HCT116 (cell line): ENCODE data around the gene NEDD4. TPM values are rescaled to one million over a fixed set of nuclear protein-coding genes. Genes with fewer than 3 reads are reported as not detected.

Experiments
- ATAC-seq: fragments of 200-7000 bp; cut with Tn5 transposase; 2 replicates; pipeline ENCODE4 v1.9.1; 2020; ENCODE audit warnings: mild to moderate bottlenecking, moderate library complexity
- BruUV-seq: library from RNA; stranded (reverse); fragments of 400-500 nt; replicated peaks from 2 replicates; lab custom pipeline; 2021; lab: Mats Ljungman, UMichigan
- CTCF ChIA-PET: fragments of 300-600 bp; sonication (Branson Sonifier 250); formaldehyde crosslinking; loops from one replicate; lab custom pipeline; 2021; ENCODE audit warnings: antibody characterized with exemption; lab: Charles Lee
- POLR2A ChIA-PET: fragments of 300-600, 350-600 bp; sonication (Branson Sonifier 250); formaldehyde crosslinking; loops from one replicate; lab custom pipeline; 2021; ENCODE audit warnings: antibody characterized with exemption; lab: Charles Lee
- RAD21 ChIA-PET, 2 experiments: fragments of 300-600 bp; sonication (Branson Sonifier 250); formaldehyde crosslinking; loops; one replicate each; lab custom pipeline; 2023; ENCODE audit warnings: low total read pairs in 2 of 2; ENCODE audit not compliant: uncharacterized antibody in 2 of 2, unreplicated experiment in 2 of 2, low non-redundant PET in 1 of 2; lab: Charles Lee
- DNase-seq: peaks from one replicate; pipeline ENCODE4 v3.0.0-alpha.2; 2010; ENCODE audit warnings: low read depth, low spot score
- H2AFZ ChIP-seq: fragments of 200-600 bp; shearing (Covaris generic), sonication (generic); 2 replicates; pipeline ENCODE4 v1.6.1; 2017; ENCODE audit warnings: low read depth, mixed run types, mixed read lengths, antibody characterized with exemption, low read length; ENCODE audit not compliant: poor library complexity, severe bottlenecking
- H3K27ac ChIP-seq: 2 replicates; pipeline ENCODE4 v1.5.1; 2012; ENCODE audit warnings: low read depth, low read length
- H3K27me3 ChIP-seq: fragments of 200-600 bp; sonication (generic); 2 replicates; pipeline ENCODE4 v1.6.1; 2016; ENCODE audit warnings: mixed run types, low read length, mixed read lengths; ENCODE audit not compliant: insufficient read depth
- H3K36me3 ChIP-seq, 2 experiments: fragments of 200-500 bp in 1 of 2; fragments of 200-600 bp in 1 of 2; sonication (Bioruptor generic) in 1 of 2; sonication (generic) in 1 of 2; 2 replicates each; pipeline versions ENCODE4 v1.5.1 to v1.6.1; 2014 to 2016; ENCODE audit warnings: low read length in 2 of 2, inconsistent platforms in 1 of 2, mixed read lengths in 1 of 2, mixed run types in 1 of 2; ENCODE audit not compliant: insufficient read depth in 2 of 2, control insufficient read depth in 1 of 2
- H3K4me1 ChIP-seq, 2 experiments: fragments of 200-600 bp in 1 of 2; sonication (generic) in 1 of 2; 2 replicates each; pipeline versions ENCODE4 v1.5.1 to v1.6.1; 2012 to 2017; ENCODE audit warnings: low read length in 2 of 2, inconsistent platforms in 1 of 2, mild to moderate bottlenecking in 1 of 2, mixed read lengths in 1 of 2, mixed run types in 1 of 2, moderate library complexity in 1 of 2; ENCODE audit not compliant: insufficient read depth in 2 of 2, control insufficient read depth in 1 of 2
- H3K4me2 ChIP-seq: fragments of 200-600 bp; sonication (generic); 2 replicates; pipeline ENCODE4 v1.6.1; 2017; ENCODE audit warnings: mixed run types, low read length, mixed read lengths
- H3K4me3 ChIP-seq, 2 experiments: fragments of 200-600 bp in 1 of 2; sonication (generic) in 1 of 2; replicated peaks in 1 of 2; 2 replicates each; pipeline ENCODE4 v1.5.1; 2011 to 2016; ENCODE audit warnings: low read length in 2 of 2, control low read depth in 1 of 2, low read depth in 1 of 2, mild to moderate bottlenecking in 1 of 2, mixed read lengths in 1 of 2, mixed run types in 1 of 2
- H3K79me2 ChIP-seq: fragments of 200-600 bp; sonication (generic); 2 replicates; pipeline ENCODE4 v1.6.1; 2017; ENCODE audit warnings: mild to moderate bottlenecking, mixed run types, low read length, moderate library complexity, mixed read lengths; ENCODE audit not compliant: insufficient read depth
- H3K9ac ChIP-seq: fragments of 200-600 bp; sonication (generic); 2 replicates; pipeline ENCODE4 v1.6.1; 2016; ENCODE audit warnings: low read length, mixed read lengths
- H3K9me2 ChIP-seq: fragments of 200-600 bp; sonication (generic), shearing (Covaris generic); 2 replicates; pipeline ENCODE4 v1.6.1; 2017; ENCODE audit warnings: mixed run types, mild to moderate bottlenecking, moderate library complexity; ENCODE audit not compliant: insufficient read depth
- H3K9me3 ChIP-seq, 2 experiments: fragments of 200-500 bp in 1 of 2; fragments of 200-600 bp in 1 of 2; sonication (Bioruptor generic) in 1 of 2; sonication (generic) in 1 of 2; 2 replicates each; pipeline ENCODE4 v1.6.1; 2014 to 2017; ENCODE audit warnings: low read length in 2 of 2, mixed read lengths in 2 of 2, inconsistent platforms in 1 of 2, low read depth in 1 of 2, mild to moderate bottlenecking in 1 of 2, mixed run types in 1 of 2, moderate library complexity in 1 of 2; ENCODE audit not compliant: control insufficient read depth in 1 of 2, insufficient read depth in 1 of 2
- H4K20me1 ChIP-seq: fragments of 200-600 bp; sonication (generic), shearing (Covaris generic); 2 replicates; pipeline ENCODE4 v1.6.1; 2017; ENCODE audit warnings: mixed run types, mild to moderate bottlenecking, moderate library complexity; ENCODE audit not compliant: insufficient read depth
- POLR2A ChIP-seq: IDR thresholded peaks from 2 replicates; pipeline ENCODE4 v1.7.0; 2011; ENCODE audit warnings: borderline replicate concordance; ENCODE audit not compliant: insufficient read depth, insufficient read length; ENCODE audit errors: extremely low read depth
- SIN3A ChIP-seq: IDR thresholded peaks from 2 replicates; pipeline ENCODE4 v1.6.1; 2012; ENCODE audit warnings: low read depth
- TCF7L2 ChIP-seq: IDR thresholded peaks from 2 replicates; pipeline ENCODE4 v1.7.0; 2011; ENCODE audit warnings: borderline replicate concordance, inconsistent platforms; ENCODE audit not compliant: insufficient read depth, insufficient read length; ENCODE audit errors: extremely low read depth
- ZNF274 ChIP-seq: fragments of 200-500 bp; sonication (Bioruptor generic); IDR thresholded peaks from 2 replicates; pipeline ENCODE4 v1.6.1; 2014; ENCODE audit warnings: mild to moderate bottlenecking, low read depth, low read length, inconsistent platforms
- intact Hi-C: fragments of 100-400 bp; cut with micrococcal nuclease; formaldehyde crosslinking; loops from 2 replicates; pipeline ENCODE4 v1.10.0; 2022
- total RNA-seq: library from RNA; stranded (reverse); gene quantifications from one replicate; pipeline ENCODE4 v1.2.1, GENCODE V29; 2021; ENCODE audit not compliant: unreplicated experiment
- TF ChIP-seq, protein P1 (sequence below): IDR thresholded peaks from 2 replicates; pipeline ENCODE4 v1.6.1; 2012
- TF ChIP-seq, protein P2 (sequence below): IDR thresholded peaks from 2 replicates; pipeline ENCODE4 v1.6.1; 2012; ENCODE audit warnings: low read depth

Gene NEDD4
- total RNA-seq, 1 experiment from 2014 or later = 13.7 TPM

DNA sequence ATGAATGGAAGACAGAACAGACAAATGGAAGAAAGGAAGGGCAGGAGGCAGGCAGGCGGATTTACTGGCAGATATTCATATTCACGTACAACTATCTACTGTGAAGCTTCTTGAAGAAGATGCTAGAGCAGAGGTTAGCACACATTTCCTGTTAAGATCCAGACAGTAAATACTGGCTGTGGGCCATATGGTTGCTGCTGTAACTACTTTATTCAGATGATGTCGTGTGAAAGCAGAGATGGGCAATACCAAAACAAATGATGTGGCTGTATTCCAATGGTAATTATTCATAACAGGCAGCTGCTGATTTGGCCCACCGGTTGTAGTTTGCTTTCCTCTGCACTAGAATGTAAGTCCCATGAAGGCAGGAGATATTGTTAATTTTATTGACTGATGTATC lies 134.8 kb downstream of the NEDD4 start:
- DNase-seq (no peak), ATAC-seq (no peak)
- Histone ChIP-seq H3K9me3 (no peaks in the 10 kb centered on the region), H3K36me3 (no peaks in the 10 kb centered on the region), H3K9ac (no peak overlapping the region), H3K27me3 (no peaks in the 10 kb centered on the region), H2AFZ (no peak overlapping the region), H3K79me2 (no peaks in the 10 kb centered on the region), H3K4me3 (no peak overlapping the region), H3K4me1 (no peaks in the 10 kb centered on the region), H3K4me2 (no peak overlapping the region), H3K27ac (no peak overlapping the region), H3K9me2 (no peaks in the 10 kb centered on the region), H4K20me1 (no peaks in the 10 kb centered on the region; the same call in 1 of the 2 replicates)
- ChIA-PET RAD21 (no interaction called here), POLR2A (no interaction called here), CTCF (interaction anchor here (0.6 kb wide), 1 partner anchor 368 kb away, joined by 3 read pairs; no protein-coding TSS in a partner anchor)
- BruUV-seq = no TSS peak
- intact Hi-C loops = no loop called here
- TF ChIP-seq POLR2A (no peak), TCF7L2 (no peak), ZNF274 (no peak), SIN3A (no peak)
- TF ChIP-seq, protein P1, sequence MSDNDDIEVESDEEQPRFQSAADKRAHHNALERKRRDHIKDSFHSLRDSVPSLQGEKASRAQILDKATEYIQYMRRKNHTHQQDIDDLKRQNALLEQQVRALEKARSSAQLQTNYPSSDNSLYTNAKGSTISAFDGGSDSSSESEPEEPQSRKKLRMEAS = no peak
- TF ChIP-seq, protein P2, sequence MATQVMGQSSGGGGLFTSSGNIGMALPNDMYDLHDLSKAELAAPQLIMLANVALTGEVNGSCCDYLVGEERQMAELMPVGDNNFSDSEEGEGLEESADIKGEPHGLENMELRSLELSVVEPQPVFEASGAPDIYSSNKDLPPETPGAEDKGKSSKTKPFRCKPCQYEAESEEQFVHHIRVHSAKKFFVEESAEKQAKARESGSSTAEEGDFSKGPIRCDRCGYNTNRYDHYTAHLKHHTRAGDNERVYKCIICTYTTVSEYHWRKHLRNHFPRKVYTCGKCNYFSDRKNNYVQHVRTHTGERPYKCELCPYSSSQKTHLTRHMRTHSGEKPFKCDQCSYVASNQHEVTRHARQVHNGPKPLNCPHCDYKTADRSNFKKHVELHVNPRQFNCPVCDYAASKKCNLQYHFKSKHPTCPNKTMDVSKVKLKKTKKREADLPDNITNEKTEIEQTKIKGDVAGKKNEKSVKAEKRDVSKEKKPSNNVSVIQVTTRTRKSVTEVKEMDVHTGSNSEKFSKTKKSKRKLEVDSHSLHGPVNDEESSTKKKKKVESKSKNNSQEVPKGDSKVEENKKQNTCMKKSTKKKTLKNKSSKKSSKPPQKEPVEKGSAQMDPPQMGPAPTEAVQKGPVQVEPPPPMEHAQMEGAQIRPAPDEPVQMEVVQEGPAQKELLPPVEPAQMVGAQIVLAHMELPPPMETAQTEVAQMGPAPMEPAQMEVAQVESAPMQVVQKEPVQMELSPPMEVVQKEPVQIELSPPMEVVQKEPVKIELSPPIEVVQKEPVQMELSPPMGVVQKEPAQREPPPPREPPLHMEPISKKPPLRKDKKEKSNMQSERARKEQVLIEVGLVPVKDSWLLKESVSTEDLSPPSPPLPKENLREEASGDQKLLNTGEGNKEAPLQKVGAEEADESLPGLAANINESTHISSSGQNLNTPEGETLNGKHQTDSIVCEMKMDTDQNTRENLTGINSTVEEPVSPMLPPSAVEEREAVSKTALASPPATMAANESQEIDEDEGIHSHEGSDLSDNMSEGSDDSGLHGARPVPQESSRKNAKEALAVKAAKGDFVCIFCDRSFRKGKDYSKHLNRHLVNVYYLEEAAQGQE = no peak
